Bronchial epithelial cell (primary cell): ENCODE results near the gene NIPSNAP2. TPM values are rescaled to one million over a fixed set of nuclear protein-coding genes. Genes with fewer than 3 reads are reported as not detected.
A peak's percentile ranks its signal among the peaks of the same experiment; 100 is the strongest.
"Not testable (repeated sequence)": the region's sequence is repeated elsewhere in the genome, so short reads cannot be mapped to it uniquely, and the experiment has no call there.

Experiments
- DNase-seq: peaks from one replicate; pipeline ENCODE4 v3.0.0-alpha.2; 2010; ENCODE audit warnings: low read depth
- FAIRE-seq: peaks from 2 replicates; lab custom pipeline; 2011; peaks lifted over from hg19 to GRCh38; lab: Jason Lieb, UNC
- H3K27me3 ChIP-seq: 2 replicates; pipeline ENCODE4 v1.5.1; 2011; ENCODE audit warnings: low read length; ENCODE audit not compliant: control insufficient read depth, insufficient read depth
- H3K36me3 ChIP-seq: 2 replicates; pipeline ENCODE4 v1.5.1; 2011; ENCODE audit warnings: low read length; ENCODE audit not compliant: control insufficient read depth, insufficient read depth
- H3K4me3 ChIP-seq: 2 replicates; pipeline ENCODE4 v1.5.1; 2011; ENCODE audit warnings: mild to moderate bottlenecking, low read depth, low read length, control low read depth
- total RNA-seq: library from RNA; depleted of rRNA; stranded (reverse); fragments of >200 nt; gene quantifications from 2 replicates; pipeline ENCODE4 v1.2.1, GENCODE V29; 2014
- TF ChIP-seq, protein P1 (sequence below): IDR thresholded peaks from 2 replicates; pipeline ENCODE4 v1.5.1; 2011; ENCODE audit warnings: mild to moderate bottlenecking, moderate library complexity, low read length, control low read depth, inconsistent platforms; ENCODE audit not compliant: insufficient read depth, severe bottlenecking

The NIPSNAP2 gene
- total RNA-seq, 1 donor from 2014 or later: 65.3 TPM

DNA sequence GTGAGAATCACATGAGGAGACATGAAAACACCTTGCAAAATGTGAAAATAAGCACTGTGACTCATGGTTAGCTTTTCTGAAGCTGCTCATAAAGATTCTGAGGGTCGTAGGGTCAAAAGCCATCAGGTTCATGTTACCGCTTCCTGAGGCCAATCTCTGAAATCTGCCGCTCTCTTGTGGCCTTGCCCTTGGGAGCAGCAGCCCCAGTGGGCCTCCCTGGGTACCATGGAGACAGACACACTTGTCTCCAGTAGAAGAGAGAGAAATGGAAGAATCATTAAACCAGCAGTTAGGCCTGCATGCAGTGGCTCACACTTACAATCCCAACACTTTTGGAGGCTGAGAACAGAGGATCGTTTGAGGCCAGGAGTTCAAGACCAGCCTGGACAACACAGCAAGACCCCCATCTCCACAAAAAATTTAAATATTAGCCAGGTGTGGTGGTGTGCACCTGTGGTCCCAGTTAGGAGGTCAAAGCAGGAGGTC lies 42.8 kb downstream of the NIPSNAP2 start:
- FAIRE-seq: no peak
- no peak overlapping the region for H3K4me3 ChIP-seq
- no peaks in the 10 kb centered on the region for H3K36me3 ChIP-seq
- DNase-seq: no peak
- TF ChIP-seq, protein P1, sequence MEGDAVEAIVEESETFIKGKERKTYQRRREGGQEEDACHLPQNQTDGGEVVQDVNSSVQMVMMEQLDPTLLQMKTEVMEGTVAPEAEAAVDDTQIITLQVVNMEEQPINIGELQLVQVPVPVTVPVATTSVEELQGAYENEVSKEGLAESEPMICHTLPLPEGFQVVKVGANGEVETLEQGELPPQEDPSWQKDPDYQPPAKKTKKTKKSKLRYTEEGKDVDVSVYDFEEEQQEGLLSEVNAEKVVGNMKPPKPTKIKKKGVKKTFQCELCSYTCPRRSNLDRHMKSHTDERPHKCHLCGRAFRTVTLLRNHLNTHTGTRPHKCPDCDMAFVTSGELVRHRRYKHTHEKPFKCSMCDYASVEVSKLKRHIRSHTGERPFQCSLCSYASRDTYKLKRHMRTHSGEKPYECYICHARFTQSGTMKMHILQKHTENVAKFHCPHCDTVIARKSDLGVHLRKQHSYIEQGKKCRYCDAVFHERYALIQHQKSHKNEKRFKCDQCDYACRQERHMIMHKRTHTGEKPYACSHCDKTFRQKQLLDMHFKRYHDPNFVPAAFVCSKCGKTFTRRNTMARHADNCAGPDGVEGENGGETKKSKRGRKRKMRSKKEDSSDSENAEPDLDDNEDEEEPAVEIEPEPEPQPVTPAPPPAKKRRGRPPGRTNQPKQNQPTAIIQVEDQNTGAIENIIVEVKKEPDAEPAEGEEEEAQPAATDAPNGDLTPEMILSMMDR: no peak
- H3K27me3 ChIP-seq: no peaks in the 10 kb centered on the region

GRCh38 chr7:56007891-56008290 lies 43.5 kb downstream of the NIPSNAP2 start:
- no peak for FAIRE-seq
- H3K4me3 ChIP-seq: no peak overlapping the region
- DNase-seq: no peak
- no peaks in the 10 kb centered on the region for H3K27me3 ChIP-seq
- TF ChIP-seq, protein P1: no peak
- H3K36me3 ChIP-seq: no peaks in the 10 kb centered on the region

- no peak overlapping the region for H3K4me3 ChIP-seq
- TF ChIP-seq, protein P1: peak; percentile 8
- H3K27me3 ChIP-seq: no peaks in the 10 kb centered on the region
- DNase-seq: peak; percentile 83
- FAIRE-seq: peak; percentile 85
- H3K36me3 ChIP-seq: peaks cover 2% of the 10 kb centered on the region
These were observed 45.3 kb downstream of the NIPSNAP2 start for GRCh38 chr7:56009695-56010094.

DNA sequence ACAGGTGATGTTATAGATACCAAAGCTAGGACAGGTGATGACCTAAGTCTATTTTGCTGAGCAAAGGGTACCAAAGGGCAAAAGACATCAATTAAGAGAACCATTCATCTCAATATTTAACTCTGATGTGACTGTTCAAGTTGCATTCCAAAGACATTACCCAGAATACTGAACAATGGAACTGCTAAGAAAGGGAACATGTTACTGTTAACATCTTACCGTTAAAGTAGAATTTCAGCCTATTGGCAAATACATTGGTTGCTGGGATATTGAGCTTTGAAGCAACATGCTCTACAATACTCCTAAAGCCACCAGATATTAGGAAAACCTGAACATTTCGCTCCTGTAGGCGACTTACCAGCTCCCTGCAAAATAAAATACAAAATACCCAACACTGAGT lies 52.6 kb downstream of the NIPSNAP2 start:
- H3K36me3 ChIP-seq: peaks cover 14% of the 10 kb centered on the region
- H3K4me3 ChIP-seq, FAIRE-seq, H3K27me3 ChIP-seq: not testable (repeated sequence)
- DNase-seq: peak; percentile 25

GRCh38 chr7:56019501-56019900 lies 55.1 kb downstream of the NIPSNAP2 start:
- FAIRE-seq: no peak
- no peaks in the 10 kb centered on the region for H3K27me3 ChIP-seq
- H3K4me3 ChIP-seq: no peak overlapping the region
- H3K36me3 ChIP-seq: peaks cover 12% of the 10 kb centered on the region
- no peak for DNase-seq
- TF ChIP-seq, protein P1: no peak

DNA sequence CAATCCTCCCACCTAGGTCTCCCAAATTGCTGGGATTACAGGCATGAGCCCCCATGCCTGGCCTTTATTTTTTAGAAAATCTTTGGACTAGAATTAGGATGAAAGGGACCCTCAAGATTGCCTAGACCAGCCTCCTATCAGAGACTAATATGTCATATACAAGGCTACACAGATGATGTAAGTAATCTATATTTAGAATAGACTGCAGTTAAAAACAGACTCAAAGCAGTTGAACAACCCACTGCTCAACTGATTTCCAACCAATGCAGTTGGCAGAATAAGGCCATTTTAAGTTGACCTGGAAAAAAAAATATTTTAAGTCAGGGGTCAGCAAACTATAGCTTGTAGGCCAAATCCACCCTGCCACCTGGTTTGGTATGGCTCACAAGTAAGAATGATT lies 59.1 kb downstream of the NIPSNAP2 start:
- DNase-seq: no peak
- FAIRE-seq: no peak
- TF ChIP-seq, protein P1: no peak
- Histone ChIP-seq H3K27me3 (no peaks in the 10 kb centered on the region), H3K4me3 (no peak overlapping the region), H3K36me3 (peaks cover 13% of the 10 kb centered on the region)
